Skin epidermis (tissue), 12 donors: ENCODE data around the gene FAM107B.
"Not testable (repeated sequence)": the region's sequence is repeated elsewhere in the genome, so short reads cannot be mapped to it uniquely, and the experiment has no call there.

Source experiments
- H3K27ac ChIP-seq, 21 experiments: fragments of 200-600 bp; sonication (generic) in 11 of 21; one replicate each; pipeline ENCODE4 v1.5.0; 2020; ENCODE audit warnings: mild to moderate bottlenecking in 3 of 21, inconsistent platforms in 2 of 21, moderate library complexity in 2 of 21
- H3K4me3 ChIP-seq, 7 experiments: fragments of 200-600 bp; sonication (generic) in 2 of 7; one replicate each; pipeline ENCODE4 v1.5.0; 2020; ENCODE audit warnings: inconsistent platforms in 2 of 7, mild to moderate bottlenecking in 2 of 7, moderate library complexity in 1 of 7

Gene FAM107B

GRCh38 chr10:14652816-14653215 lies 121.9 kb downstream of the FAM107B start:
- Histone ChIP-seq H3K27ac (peak overlapping the region in 9 of 21 experiments; percentile 21 to 79 (median 54)), H3K4me3 (no peak overlapping the region)

GRCh38 chr10:14652067-14652466 lies 122.6 kb downstream of the FAM107B start:
- H3K27ac ChIP-seq: peak overlapping the region in 1 of 21 experiments; percentile 11
- H3K4me3 ChIP-seq: no peak overlapping the region

DNA sequence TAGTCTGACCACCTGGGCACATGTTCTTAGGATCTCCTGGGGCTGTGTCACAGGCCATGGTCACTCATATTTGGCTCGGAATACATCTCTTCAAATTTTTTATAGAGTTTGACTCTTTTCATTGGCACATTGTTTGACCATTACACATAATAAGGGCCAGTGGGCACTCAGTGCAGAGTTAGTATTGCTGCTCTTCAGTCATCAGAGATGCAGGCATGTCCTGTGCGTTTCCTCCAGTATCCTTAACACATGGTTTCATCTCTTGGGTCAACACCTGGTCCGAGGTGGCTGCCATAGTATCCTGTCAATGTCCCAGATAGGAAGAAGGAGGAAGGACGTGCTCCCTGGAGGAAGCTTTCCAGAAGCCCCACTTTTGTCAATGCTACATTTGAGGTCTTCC lies 125.0 kb downstream of the FAM107B start:
- peak overlapping the region in 3 of 21 experiments; percentile 75 to 80 (median 79) for H3K27ac ChIP-seq
- H3K4me3 ChIP-seq: no peak overlapping the region

GRCh38 chr10:14648946-14649345 lies 125.8 kb downstream of the FAM107B start:
- Histone ChIP-seq H3K4me3 (no peak overlapping the region), H3K27ac (peak overlapping the region in 14 of 21 experiments; percentile 11 to 80 (median 70))

GRCh38 chr10:14648005-14648765 lies 126.5 kb downstream of the FAM107B start:
- Histone ChIP-seq H3K4me3 (no peak overlapping the region), H3K27ac (peak overlapping the region in 19 of 21 experiments; percentile 11 to 80 (median 68))

- Histone ChIP-seq H3K27ac (peak overlapping the region in 1 of 21 experiments; percentile 40), H3K4me3 (no peak overlapping the region)
Measured at GRCh38 chr10:14645239-14645960, 129.3 kb downstream of the FAM107B start.

- Histone ChIP-seq H3K4me3 (no peak overlapping the region), H3K27ac (no peak overlapping the region)
Measured at GRCh38 chr10:14639637-14640036, 135.1 kb downstream of the FAM107B start.

DNA sequence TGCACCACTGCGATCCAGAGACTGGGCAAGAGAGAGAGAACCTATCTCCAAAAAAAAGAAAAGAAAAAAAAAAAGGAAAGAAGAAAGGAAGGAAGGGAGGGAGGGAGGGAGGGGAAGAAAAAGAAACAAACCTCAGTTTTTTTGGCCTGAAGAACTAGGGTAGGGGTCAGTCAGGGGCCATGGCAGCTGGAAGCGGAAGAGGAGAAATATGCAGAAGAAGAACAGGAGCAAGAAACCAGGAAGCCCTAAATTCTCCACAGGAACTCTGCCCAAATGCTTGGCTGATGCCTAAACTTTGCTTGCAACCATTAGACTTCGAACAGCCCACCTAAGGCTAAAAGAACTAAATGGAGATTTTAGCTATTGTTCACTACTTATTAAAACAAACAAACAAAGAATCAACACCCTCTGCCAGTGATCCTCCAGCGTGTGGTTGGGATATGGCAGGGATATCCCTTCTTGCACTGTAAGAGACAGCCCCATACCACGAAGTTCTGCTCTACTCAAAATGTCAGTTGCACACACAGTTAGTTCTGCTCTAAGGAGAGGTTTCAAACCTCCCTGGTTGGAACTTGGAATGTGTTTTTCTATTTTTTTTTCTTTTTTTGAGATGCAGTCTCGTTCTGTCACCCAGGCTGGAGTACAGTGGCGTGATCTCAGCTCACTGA lies 139.5 kb downstream of the FAM107B start:
- H3K27ac ChIP-seq: no peak overlapping the region

DNA sequence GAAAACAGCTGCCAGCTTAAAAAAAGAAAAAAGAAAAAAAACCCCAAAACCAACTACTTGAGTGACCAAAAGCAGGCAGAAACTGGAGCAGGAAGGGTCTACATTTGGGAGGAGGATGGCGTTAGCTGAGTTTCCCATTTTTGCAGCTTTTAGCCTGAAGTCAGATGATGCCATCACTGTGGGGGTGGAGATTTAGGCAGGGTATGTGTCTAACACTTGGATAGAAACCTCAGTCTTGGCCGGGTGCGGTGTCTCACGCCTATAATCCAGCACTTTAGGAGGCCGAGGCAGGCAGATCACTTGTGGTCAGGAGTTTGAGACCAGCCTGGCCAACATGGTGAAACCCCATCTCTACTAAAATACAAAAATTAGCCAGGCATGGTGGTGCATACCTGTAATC lies 140.1 kb downstream of the FAM107B start:
- H3K4me3 ChIP-seq, H3K27ac ChIP-seq: not testable (repeated sequence)

More for the DNA sequence above, 139.5 kb downstream of the FAM107B start:
- no peak overlapping the region for H3K4me3 ChIP-seq

- no peak overlapping the region for H3K27ac ChIP-seq
Measured at GRCh38 chr10:14625765-14626525, 148.8 kb downstream of the FAM107B start.

DNA sequence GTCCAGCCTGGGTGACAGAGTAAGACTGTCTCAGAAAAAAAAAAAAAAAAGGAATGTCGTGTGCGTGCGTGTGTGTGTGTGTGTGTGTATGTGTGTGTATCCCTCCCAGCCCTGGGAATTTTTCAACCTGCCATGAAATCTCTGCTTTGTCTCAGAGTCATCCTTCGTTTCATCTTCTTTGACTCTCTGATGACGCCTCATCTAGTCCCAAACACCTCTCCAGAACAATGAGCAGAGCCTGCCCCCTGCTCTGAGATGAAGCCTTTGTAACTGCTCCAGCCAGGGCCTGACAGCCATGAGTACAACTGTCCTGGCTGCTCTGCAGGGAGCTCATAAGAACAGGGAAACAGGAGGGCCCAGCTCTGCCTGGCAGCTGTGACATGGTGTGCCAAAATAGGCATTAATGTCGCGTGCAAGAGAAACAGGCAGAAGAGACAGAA lies 149.5 kb downstream of the FAM107B start:
- no peak overlapping the region for H3K4me3 ChIP-seq
- no peak overlapping the region for H3K27ac ChIP-seq

More at GRCh38 chr10:14625765-14626525, 148.8 kb downstream of the FAM107B start:
- no peak overlapping the region for H3K4me3 ChIP-seq

DNA sequence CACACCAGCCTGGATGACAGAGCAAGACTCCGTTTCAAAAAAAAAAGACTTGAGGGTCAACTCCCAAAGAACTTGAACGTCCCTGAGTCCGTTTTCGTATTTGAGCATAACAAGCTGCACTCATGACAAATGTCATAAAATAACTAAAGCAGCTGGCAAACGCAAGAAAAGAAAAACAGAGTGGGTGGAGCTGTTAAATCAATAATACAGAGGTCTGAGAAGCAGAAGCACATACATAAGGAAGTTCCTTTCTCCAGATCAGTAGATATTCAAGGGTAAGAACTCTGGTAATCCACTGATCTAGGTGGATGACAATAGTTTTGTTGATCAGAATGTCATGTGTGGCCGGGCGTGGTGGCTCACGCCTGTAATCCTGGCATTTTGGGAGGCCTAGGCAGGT lies 150.1 kb downstream of the FAM107B start:
- Histone ChIP-seq H3K27ac (no peak overlapping the region), H3K4me3 (no peak overlapping the region)

GRCh38 chr10:14623931-14624330 lies 150.8 kb downstream of the FAM107B start:
- H3K27ac ChIP-seq: no peak overlapping the region

GRCh38 chr10:14621037-14621436 lies 153.7 kb downstream of the FAM107B start:
- H3K4me3 ChIP-seq: no peak overlapping the region
- peak overlapping the region in 4 of 21 experiments; percentile 19 to 48 (median 30) for H3K27ac ChIP-seq

More at GRCh38 chr10:14623931-14624330, 150.8 kb downstream of the FAM107B start:
- H3K4me3 ChIP-seq: no peak overlapping the region

- Histone ChIP-seq H3K27ac (no peak overlapping the region), H3K4me3 (no peak overlapping the region)
Measured at GRCh38 chr10:14618674-14619073, 156.0 kb downstream of the FAM107B start.

GRCh38 chr10:14617852-14618251 lies 156.8 kb downstream of the FAM107B start:
- Histone ChIP-seq H3K4me3 (no peak overlapping the region), H3K27ac (no peak overlapping the region)

DNA sequence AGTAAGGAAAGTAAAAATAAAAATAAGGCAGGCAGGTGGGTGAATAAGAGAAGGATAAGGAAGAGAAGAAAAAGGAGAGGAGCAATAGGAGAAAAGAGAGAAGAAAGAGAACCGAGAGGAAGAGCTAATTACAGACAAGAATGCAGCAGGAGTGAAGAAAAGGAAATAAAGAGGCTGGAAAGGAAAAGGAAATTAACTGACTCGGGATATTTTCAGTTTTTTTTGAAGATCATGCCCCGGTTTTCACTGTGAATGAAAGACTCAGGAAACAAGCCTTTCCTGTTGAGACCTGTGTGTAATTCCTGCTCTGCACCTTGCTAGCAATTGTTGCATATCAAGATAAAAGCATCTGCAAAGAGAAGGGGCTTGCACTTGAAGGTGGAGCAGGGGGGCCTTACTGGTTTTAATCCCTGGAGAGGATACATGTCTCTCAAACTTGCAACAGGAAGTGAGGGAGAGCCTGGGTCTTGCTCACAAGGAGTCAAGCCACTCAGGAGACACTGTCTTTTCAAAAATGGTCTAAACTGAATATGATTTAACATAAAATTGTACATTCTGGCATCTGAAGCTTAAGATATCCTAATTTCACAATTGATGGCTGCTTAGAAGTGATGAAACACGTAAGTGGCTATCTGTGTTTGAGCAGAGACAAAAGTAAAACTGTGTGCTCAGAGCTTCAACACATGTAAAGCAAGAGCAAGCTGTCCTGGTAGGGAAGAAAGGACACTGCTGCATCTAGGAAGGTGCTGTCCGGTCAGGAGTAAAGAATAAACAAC lies 157.6 kb downstream of the FAM107B start:
- Histone ChIP-seq H3K4me3 (no peak overlapping the region), H3K27ac (no peak overlapping the region)

GRCh38 chr10:14616465-14616864 lies 158.2 kb downstream of the FAM107B start:
- Histone ChIP-seq H3K4me3 (no peak overlapping the region), H3K27ac (no peak overlapping the region)

DNA sequence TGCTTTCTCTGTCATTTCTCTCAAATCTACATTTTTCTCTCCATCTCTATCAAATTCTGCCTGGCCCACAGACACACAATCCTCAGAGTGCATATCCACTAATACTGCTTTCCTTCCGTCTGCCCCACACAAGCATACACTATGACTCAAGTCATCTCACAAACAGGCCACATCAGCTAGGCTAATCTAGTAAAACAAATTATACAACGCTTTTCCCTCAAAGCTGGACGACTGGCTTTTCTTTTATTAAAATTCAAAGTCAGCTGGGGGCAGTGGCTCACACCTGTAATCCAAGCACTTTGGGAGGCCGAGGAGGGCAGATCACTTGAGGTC lies 161.1 kb downstream of the FAM107B start:
- H3K27ac ChIP-seq: no peak overlapping the region
- H3K4me3 ChIP-seq: no peak overlapping the region
